ENCODE data around the gene FBXW8. TPM values are rescaled to one million over a fixed set of nuclear protein-coding genes. Genes with fewer than 3 reads are reported as not detected.
"Not testable (repeated sequence)": the region's sequence is repeated elsewhere in the genome, so short reads cannot be mapped to it uniquely, and the experiment has no call there.

Gene FBXW8
- total RNA-seq, 2 experiments from 2014 or later: 5.7 to 6.1 TPM

GRCh38 chr12:117053597-117054201, 142.9 kb downstream of the FBXW8 start:
- no peaks in the 10 kb centered on the region for H3K9me3 Mint-ChIP-seq (ENCODE audit: low read depth)
- H3K4me3 Mint-ChIP-seq: no peak overlapping the region
- DNase-seq (no peak), ATAC-seq (no peak)
- H3K27me3 Mint-ChIP-seq: no peaks in the 10 kb centered on the region
- H3K36me3 Mint-ChIP-seq (ENCODE audit: low read depth): no peaks in the 10 kb centered on the region
- no peak overlapping the region for H3K27ac Mint-ChIP-seq
- ChIA-PET POLR2A (no interaction called here), CTCF (no interaction called here)
- no peaks in the 10 kb centered on the region for H3K4me1 Mint-ChIP-seq
- intact Hi-C loops (cut with DNase I, micrococcal nuclease): no loop called here

DNA sequence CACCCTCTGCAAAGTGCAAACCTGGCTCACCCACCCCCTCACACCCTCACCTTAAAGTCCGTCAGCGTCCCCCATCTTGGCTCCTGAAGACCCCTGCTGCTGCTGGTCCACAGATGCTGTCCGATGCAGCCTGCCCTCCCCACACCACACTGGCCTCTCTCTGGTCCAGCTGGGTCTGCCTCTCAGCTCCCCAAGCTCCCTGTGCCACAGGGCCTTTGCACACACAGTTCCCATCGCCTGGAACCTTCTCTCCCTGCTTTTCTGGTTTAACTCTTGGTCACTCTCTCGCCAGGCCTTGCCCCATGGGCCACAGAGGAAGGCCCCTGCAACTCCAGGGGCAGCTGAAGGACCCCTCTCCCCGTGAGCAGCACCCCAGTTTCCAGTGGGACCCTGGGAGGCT, 143.5 kb downstream of the FBXW8 start:
- Mint-ChIP-seq H3K36me3 (ENCODE audit: low read depth) (no peaks in the 10 kb centered on the region), H3K4me1 (no peaks in the 10 kb centered on the region), H3K27me3 (no peaks in the 10 kb centered on the region), H3K9me3 (ENCODE audit: low read depth) (no peaks in the 10 kb centered on the region), H3K27ac (no peak overlapping the region), H3K4me3 (no peak overlapping the region)
- CTCF ChIA-PET: no interaction called here
- intact Hi-C loops (cut with DNase I, micrococcal nuclease): no loop called here
- POLR2A ChIA-PET: no interaction called here
- DNase-seq: no peak
- ATAC-seq: no peak

GRCh38 chr12:117057626-117058025, 146.9 kb downstream of the FBXW8 start:
- H3K36me3 Mint-ChIP-seq (ENCODE audit: low read depth); H3K27ac Mint-ChIP-seq; intact Hi-C loops (cut with DNase I, micrococcal nuclease); ATAC-seq; H3K4me3 Mint-ChIP-seq; H3K27me3 Mint-ChIP-seq; POLR2A ChIA-PET; H3K4me1 Mint-ChIP-seq; H3K9me3 Mint-ChIP-seq (ENCODE audit: low read depth); CTCF ChIA-PET; DNase-seq: not testable (repeated sequence)

DNA sequence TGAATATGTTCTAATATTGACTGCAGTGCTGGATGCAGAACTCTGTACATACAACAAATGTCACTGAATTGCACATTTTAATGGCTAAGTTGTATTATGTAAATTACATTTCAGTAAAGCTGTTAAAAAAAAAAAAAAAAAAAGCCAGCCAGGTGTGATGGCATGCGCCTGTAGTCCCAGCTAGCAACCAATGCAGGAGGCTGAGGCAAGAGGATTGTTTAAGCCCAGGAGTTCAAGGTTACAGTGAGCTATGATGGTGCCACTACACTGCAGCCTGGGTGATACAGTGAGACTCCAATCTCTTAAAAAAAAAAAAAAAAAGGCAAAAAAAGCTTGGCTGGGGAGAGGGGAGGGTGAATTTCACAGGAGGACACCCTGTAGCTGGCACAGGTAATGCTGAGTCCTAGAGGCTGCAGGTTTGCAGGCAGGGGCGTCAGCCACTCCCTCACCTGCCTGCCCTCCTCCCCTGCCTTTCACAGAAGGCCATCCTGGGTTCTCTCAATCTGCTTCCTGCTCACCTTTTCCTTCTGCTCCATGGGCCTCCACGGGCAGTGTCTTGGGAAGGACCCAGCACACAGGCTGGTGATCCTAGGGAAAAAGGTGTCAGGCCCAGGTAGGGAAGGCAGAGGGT, 147.8 kb downstream of the FBXW8 start:
- no peak overlapping the region for H3K4me3 Mint-ChIP-seq
- H3K9me3 Mint-ChIP-seq (ENCODE audit: low read depth): no peaks in the 10 kb centered on the region
- POLR2A ChIA-PET: no interaction called here
- intact Hi-C loops (cut with DNase I, micrococcal nuclease): no loop called here
- DNase-seq (no peak), ATAC-seq (no peak)
- no peak overlapping the region for H3K27ac Mint-ChIP-seq
- CTCF ChIA-PET: interaction anchor here (0.9 kb wide), 1 partner anchor 29 kb away, joined by 3 read pairs; no protein-coding TSS in a partner anchor
- H3K36me3 Mint-ChIP-seq (ENCODE audit: low read depth): no peaks in the 10 kb centered on the region
- peaks cover 12% of the 10 kb centered on the region for H3K4me1 Mint-ChIP-seq
- no peaks in the 10 kb centered on the region for H3K27me3 Mint-ChIP-seq

- H3K4me1 Mint-ChIP-seq: peaks cover 17% of the 10 kb centered on the region
- ChIA-PET CTCF (interaction anchor here (0.9 to 1.0 kb wide), 2 partner anchors 30 to 33 kb away, joined by 3 read pairs; no protein-coding TSS in a partner anchor), POLR2A (no interaction called here)
- H3K27ac Mint-ChIP-seq: no peak overlapping the region
- DNase-seq: no peak
- no peak overlapping the region for H3K4me3 Mint-ChIP-seq
- no peaks in the 10 kb centered on the region for H3K27me3 Mint-ChIP-seq
- intact Hi-C loops (cut with DNase I, micrococcal nuclease): no loop called here
- H3K9me3 Mint-ChIP-seq (ENCODE audit: low read depth): no peaks in the 10 kb centered on the region
- no peak for ATAC-seq
- no peaks in the 10 kb centered on the region for H3K36me3 Mint-ChIP-seq (ENCODE audit: low read depth)
These were observed 148.4 kb downstream of the FBXW8 start for GRCh38 chr12:117059156-117059555.

DNA sequence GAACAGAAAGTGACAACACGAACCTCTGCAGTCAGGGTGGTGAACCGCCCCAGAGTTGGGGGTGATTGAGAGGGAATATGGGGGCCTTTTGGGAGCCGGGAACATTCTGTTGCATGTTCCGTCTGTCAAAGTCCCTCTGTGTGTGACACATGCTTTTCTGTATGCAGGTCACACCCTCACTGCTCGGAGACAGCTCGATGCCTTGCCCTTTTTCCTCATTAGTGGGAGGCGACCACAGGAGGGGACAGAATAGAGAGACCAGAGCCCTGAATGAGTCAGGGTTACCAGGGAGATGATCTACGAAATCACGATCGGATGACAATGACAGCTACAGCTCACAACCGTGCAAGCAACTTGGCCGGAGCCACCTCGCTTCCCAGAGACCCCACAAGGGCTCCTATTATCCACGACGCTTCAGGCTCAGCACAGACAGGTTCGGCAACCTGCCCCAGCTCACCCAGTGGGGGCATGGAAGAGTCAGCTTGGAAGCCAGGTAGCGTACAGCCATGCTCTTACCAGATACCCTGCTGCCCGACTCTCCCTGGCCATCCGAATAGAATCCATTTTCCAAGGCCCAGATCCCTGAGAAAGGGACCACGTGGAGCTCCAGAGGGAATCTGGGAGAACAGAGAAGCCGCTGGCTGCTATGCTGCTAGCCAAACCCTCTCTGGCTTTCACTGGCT, 149.6 kb downstream of the FBXW8 start:
- H3K27ac Mint-ChIP-seq: no peak overlapping the region
- no peaks in the 10 kb centered on the region for H3K9me3 Mint-ChIP-seq (ENCODE audit: low read depth)
- CTCF ChIA-PET: no interaction called here
- POLR2A ChIA-PET: no interaction called here
- peaks cover 21% of the 10 kb centered on the region for H3K4me1 Mint-ChIP-seq
- H3K36me3 Mint-ChIP-seq (ENCODE audit: low read depth): no peaks in the 10 kb centered on the region
- no peaks in the 10 kb centered on the region for H3K27me3 Mint-ChIP-seq
- DNase-seq: no peak
- intact Hi-C loops (cut with DNase I, micrococcal nuclease): no loop called here
- H3K4me3 Mint-ChIP-seq: no peak overlapping the region
- no peak for ATAC-seq

DNA sequence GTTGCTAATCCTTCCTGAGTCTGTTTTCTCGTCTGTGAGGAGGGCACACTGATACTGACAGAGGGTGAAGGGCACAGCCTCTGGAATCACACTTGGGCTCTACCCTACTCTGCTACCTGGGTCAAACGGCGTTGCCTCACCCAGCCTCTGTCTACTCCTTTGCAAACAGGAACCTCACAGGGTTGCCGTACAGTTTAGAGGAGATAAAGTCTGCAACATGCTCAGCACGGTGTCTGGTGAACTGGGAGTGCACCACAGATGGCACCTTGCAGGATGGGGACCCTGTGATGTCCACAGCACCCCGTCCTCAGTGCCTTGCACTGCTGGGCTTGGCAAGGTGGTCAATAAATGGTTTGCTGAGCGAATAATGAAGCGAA, 150.2 kb downstream of the FBXW8 start:
- Mint-ChIP-seq H3K36me3 (ENCODE audit: low read depth) (no peaks in the 10 kb centered on the region), H3K4me1 (peaks cover 21% of the 10 kb centered on the region), H3K27me3 (no peaks in the 10 kb centered on the region), H3K9me3 (ENCODE audit: low read depth) (no peaks in the 10 kb centered on the region), H3K27ac (no peak overlapping the region), H3K4me3 (no peak overlapping the region)
- ATAC-seq (no peak), DNase-seq (no peak)
- POLR2A ChIA-PET: no interaction called here
- intact Hi-C loops (cut with DNase I, micrococcal nuclease): no loop called here
- CTCF ChIA-PET: no interaction called here

DNA sequence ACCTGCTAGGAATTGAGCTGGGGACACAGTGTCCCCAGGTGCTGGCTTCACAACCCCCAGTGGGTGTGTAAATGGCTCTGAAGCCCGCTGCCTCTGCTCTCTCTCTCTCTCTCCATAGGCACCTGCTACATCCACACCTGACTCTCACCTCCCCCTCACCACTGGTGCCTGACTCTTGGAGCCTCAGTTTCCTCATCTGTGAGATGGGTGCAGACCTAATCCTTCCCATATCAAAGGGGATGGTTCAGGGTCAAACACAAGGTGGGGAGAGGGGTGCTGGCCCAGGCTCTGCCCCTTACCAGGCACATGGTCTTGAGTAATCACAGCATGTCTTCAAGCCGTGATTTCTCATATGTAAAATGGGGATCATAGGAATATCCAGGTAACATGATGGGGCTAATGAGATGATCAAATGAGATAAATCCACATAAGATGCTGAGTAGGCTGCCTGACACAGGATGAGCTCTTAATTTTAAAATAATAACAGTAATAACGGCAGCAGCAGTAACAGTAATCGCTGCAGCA, 150.9 kb downstream of the FBXW8 start:
- CTCF ChIA-PET: no interaction called here
- no peaks in the 10 kb centered on the region for H3K27me3 Mint-ChIP-seq
- H3K4me3 Mint-ChIP-seq: no peak overlapping the region
- ATAC-seq: no peak
- H3K36me3 Mint-ChIP-seq (ENCODE audit: low read depth): no peaks in the 10 kb centered on the region
- no peaks in the 10 kb centered on the region for H3K9me3 Mint-ChIP-seq (ENCODE audit: low read depth)
- POLR2A ChIA-PET: interaction anchor here (0.5 kb wide), 1 partner anchor 194 kb away, joined by 3 read pairs; no protein-coding TSS in a partner anchor
- no peak for DNase-seq
- no peak overlapping the region for H3K27ac Mint-ChIP-seq
- intact Hi-C loops (cut with DNase I, micrococcal nuclease): no loop called here
- H3K4me1 Mint-ChIP-seq: peaks cover 21% of the 10 kb centered on the region

GRCh38 chr12:117063162-117063911, 152.6 kb downstream of the FBXW8 start:
- peak overlapping the region; percentile 86 for H3K27ac Mint-ChIP-seq
- ATAC-seq (peak; percentile 81), DNase-seq (peak; percentile 51)
- intact Hi-C loops (cut with DNase I, micrococcal nuclease): no loop called here
- POLR2A ChIA-PET: interaction anchor here (0.6 kb wide), 1 partner anchor 71 kb away, joined by 3 read pairs; no protein-coding TSS in a partner anchor
- no peaks in the 10 kb centered on the region for H3K27me3 Mint-ChIP-seq
- CTCF ChIA-PET: interaction anchor here (0.6 to 1.0 kb wide), 2 partner anchors 15 to 644 kb away, joined by 3 read pairs; no protein-coding TSS in a partner anchor
- H3K36me3 Mint-ChIP-seq (ENCODE audit: low read depth): no peaks in the 10 kb centered on the region
- peaks cover 21% of the 10 kb centered on the region for H3K4me1 Mint-ChIP-seq
- peak overlapping the region; percentile 20 for H3K4me3 Mint-ChIP-seq
- H3K9me3 Mint-ChIP-seq (ENCODE audit: low read depth): no peaks in the 10 kb centered on the region

GRCh38 chr12:117064049-117064448, 153.3 kb downstream of the FBXW8 start:
- ATAC-seq (no peak), DNase-seq (no peak)
- H3K4me3 Mint-ChIP-seq: no peak overlapping the region
- H3K9me3 Mint-ChIP-seq (ENCODE audit: low read depth): no peaks in the 10 kb centered on the region
- ChIA-PET CTCF (interaction anchor here (0.8 to 1.0 kb wide), 3 partner anchors 15 to 337 kb away, joined by 3 to 5 read pairs (median 4); no protein-coding TSS in a partner anchor), POLR2A (no interaction called here)
- H3K27ac Mint-ChIP-seq: peak overlapping the region; percentile 86
- H3K27me3 Mint-ChIP-seq: no peaks in the 10 kb centered on the region
- intact Hi-C loops (cut with DNase I, micrococcal nuclease): no loop called here
- H3K36me3 Mint-ChIP-seq (ENCODE audit: low read depth): no peaks in the 10 kb centered on the region
- H3K4me1 Mint-ChIP-seq: peaks cover 21% of the 10 kb centered on the region

DNA sequence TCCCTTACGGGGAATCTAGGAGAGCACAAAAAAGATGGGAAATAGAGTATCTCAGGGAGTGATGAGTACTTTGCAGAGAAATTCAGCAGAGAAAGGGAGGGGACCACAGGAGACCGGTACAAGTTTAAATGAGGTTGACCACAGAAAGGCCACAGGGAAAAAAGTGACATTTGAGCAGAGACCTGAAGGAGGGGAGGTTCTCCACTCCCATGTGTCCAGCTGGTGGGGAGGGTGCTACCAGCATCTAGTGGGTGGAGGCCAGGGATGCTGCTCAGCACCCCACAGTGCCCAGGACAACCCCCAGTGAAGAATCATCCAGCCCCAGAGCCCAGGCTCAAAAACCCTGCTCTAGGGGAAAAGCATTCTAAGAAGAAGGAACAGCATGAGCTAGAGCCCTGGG, 153.8 kb downstream of the FBXW8 start:
- Mint-ChIP-seq H3K4me1 (peaks cover 21% of the 10 kb centered on the region), H3K27ac (peak overlapping the region; percentile 7), H3K36me3 (ENCODE audit: low read depth) (no peaks in the 10 kb centered on the region), H3K9me3 (ENCODE audit: low read depth) (no peaks in the 10 kb centered on the region), H3K27me3 (no peaks in the 10 kb centered on the region), H3K4me3 (no peak overlapping the region)
- ATAC-seq: no peak
- intact Hi-C loops (cut with DNase I, micrococcal nuclease): no loop called here
- CTCF ChIA-PET: interaction anchor here (0.8 to 0.9 kb wide), 2 partner anchors 33 to 338 kb away, joined by 4 to 5 read pairs; no protein-coding TSS in a partner anchor
- no peak for DNase-seq
- POLR2A ChIA-PET: no interaction called here
